ENCODE results near the gene GRIN2B. TPM values are rescaled to one million over a fixed set of nuclear protein-coding genes. Genes with fewer than 3 reads are reported as not detected.

The GRIN2B gene
- total and polyA plus RNA-seq, 2 donors (not counting 3 experiments of a cell fraction or from before 2014, with no cell fraction given) = not detected

- ChIA-PET CTCF (no interaction called here), POLR2A (no interaction called here)
- FAIRE-seq (no peak), DNase-seq (ENCODE audit: low read depth, low spot score) (no peak)
- Histone ChIP-seq H3K79me2 (ENCODE audit: control insufficient read depth, insufficient read depth, low read length) (no peaks in the 10 kb centered on the region), H3K9me3 (replicated peaks; ENCODE audit: control insufficient read depth, insufficient read depth, low read length) (no peaks in the 10 kb centered on the region), H3K4me1 (ENCODE audit: control insufficient read depth, extremely low read depth, insufficient read depth, low read length) (no peaks in the 10 kb centered on the region), H3K27ac (ENCODE audit: insufficient read depth, low read depth, low read length) (no peak overlapping the region), H3K9ac (replicated peaks; ENCODE audit: extremely low read depth, insufficient read depth, low read length) (no peak overlapping the region), H3K4me3 (replicated peaks in 1 of 3; ENCODE audit: insufficient read depth in 1 of 3, low read depth in 1 of 3, low read length in 3 of 3) (no peak overlapping the region), H3K36me3 (ENCODE audit: control insufficient read depth in 2 of 2, extremely low read depth in 1 of 2, insufficient read depth in 2 of 2, low read length in 2 of 2) (no peaks in the 10 kb centered on the region), H4K20me1 (replicated peaks; ENCODE audit: control insufficient read depth, extremely low read depth, insufficient read depth, low read length) (no peaks in the 10 kb centered on the region), H3K9me1 (replicated peaks; ENCODE audit: control insufficient read depth, extremely low read depth, insufficient read depth, low read length) (no peaks in the 10 kb centered on the region), H2AFZ (ENCODE audit: low read depth, low read length) (no peak overlapping the region), H3K4me2 (ENCODE audit: insufficient read depth, low read length) (no peak overlapping the region), H3K27me3 (ENCODE audit: control insufficient read depth in 2 of 2, insufficient read depth in 2 of 2, low read length in 2 of 2) (no peaks in the 10 kb centered on the region)
- dilution Hi-C loops (cut with MboI; ENCODE audit: extremely low pct_ligation_motif_present, low sequenced_read_pairs) = no loop called here
- intact Hi-C loops (cut with micrococcal nuclease) = no loop called here
- no TSS peak for BruUV-seq (replicated peaks)
- TF ChIP-seq MAX (IDR thresholded peaks at IDR 0.05; ENCODE audit: insufficient read depth, insufficient read length) (no peak), EZH2 (IDR thresholded peaks at IDR 0.05; ENCODE audit: borderline replicate concordance, low read depth, low read length, severe bottlenecking) (no peak), POLR2A (IDR thresholded peaks at IDR 0.05; ENCODE audit: low read depth, low read length) (no peak), CTCF (IDR thresholded peaks at IDR 0.05; ENCODE audit: extremely low read depth in 1 of 2, insufficient read depth in 1 of 2, low read depth in 1 of 2, low read length in 2 of 2) (no peak), GATA2 (IDR thresholded peaks at IDR 0.05; ENCODE audit: insufficient read depth, insufficient read length, low read depth, low read length) (no peak), MYC (IDR thresholded peaks at IDR 0.05; ENCODE audit: low read depth, low read length) (no peak), JUN (IDR thresholded peaks at IDR 0.05; ENCODE audit: borderline replicate concordance, insufficient read depth, insufficient read length, low read depth) (no peak), FOS (IDR thresholded peaks at IDR 0.05; ENCODE audit: borderline replicate concordance, insufficient read depth, low read length) (no peak), POLR2AphosphoS5 (IDR thresholded peaks at IDR 0.05; ENCODE audit: insufficient read depth, low read depth, low read length) (no peak)
These were observed 11.2 kb upstream of the GRIN2B start for GRCh38 chr12:13992585-13992984.
